HepG2 (cell line): ENCODE data around the gene STRA6.

ENCODE experiments used
- CHD4 ChIP-seq: fragments of 200-600 bp; sonication (generic); IDR thresholded peaks from 2 replicates; pipeline ENCODE4 v1.7.0; 2017; ENCODE audit warnings: mild to moderate bottlenecking, low read length, borderline replicate concordance
- EZH2 ChIP-seq: conservative IDR thresholded peaks from 2 replicates; pipeline ENCODE4 v1.6.1; 2012; ENCODE audit warnings: mild to moderate bottlenecking, low read depth, low read length, moderate library complexity
- IRF2 ChIP-seq: IDR thresholded peaks from 2 replicates; pipeline ENCODE4 v1.6.1; 2018; ENCODE audit warnings: missing genetic modification reagents, missing compliant biosample characterization
- MXI1 ChIP-seq: IDR thresholded peaks from 3 replicates; pipeline ENCODE4 v1.6.1; 2012; ENCODE audit warnings: low read depth, low read length, inconsistent platforms, borderline replicate concordance
- NR1H2 ChIP-seq: sonication (generic); formaldehyde crosslinking; IDR thresholded peaks from 2 replicates; pipeline ENCODE4 v1.8.1; 2022; ENCODE audit warnings: low read depth, missing genetic modification reagents, borderline replicate concordance
- POLR2A ChIP-seq, 2 experiments: IDR thresholded peaks; 2 replicates each; pipeline ENCODE4 v1.6.1; 2011; ENCODE audit warnings: low read depth in 2 of 2, low read length in 2 of 2, mild to moderate bottlenecking in 1 of 2, moderate library complexity in 1 of 2; ENCODE audit not compliant: insufficient read depth in 1 of 2
- YEATS2 ChIP-seq: sonication (generic); formaldehyde crosslinking; IDR thresholded peaks from 2 replicates; pipeline ENCODE4 v1.4.0; 2020; ENCODE audit warnings: missing genetic modification reagents, borderline replicate concordance

DNA sequence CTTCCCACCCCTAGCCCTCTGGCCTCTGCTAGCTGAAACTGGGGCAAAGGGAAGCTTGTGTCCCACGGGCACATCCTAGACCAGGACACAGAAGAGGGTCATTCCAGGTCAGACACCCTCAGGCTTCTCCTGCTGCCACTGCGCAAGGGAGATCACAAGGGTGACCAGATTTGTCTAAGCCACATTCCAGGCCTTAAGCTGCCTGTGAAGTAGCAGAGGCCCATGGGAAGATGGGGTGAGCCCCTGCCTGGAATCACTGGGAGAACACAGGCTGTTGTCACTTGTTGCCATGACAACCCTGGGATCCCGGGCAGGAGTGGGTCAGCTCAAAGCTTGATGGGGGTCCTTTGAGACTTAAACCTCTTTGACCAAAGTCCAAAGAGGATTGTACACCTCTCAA, 10.8 kb downstream of the STRA6 start:
- TF ChIP-seq MXI1 = no peak
- TF ChIP-seq YEATS2 = no peak
- no peak for TF ChIP-seq POLR2A (IDR thresholded peaks at IDR 0.05; ENCODE audit: insufficient read depth in 1 of 2, low read depth in 2 of 2, low read length in 2 of 2)
- no peak for TF ChIP-seq EZH2
- no peak for TF ChIP-seq CHD4
- no peak for TF ChIP-seq NR1H2 (CRISPR knock-in tag)
- TF ChIP-seq IRF2 (CRISPR knock-in tag) = no peak
